ENCODE results near the gene IER5.

The IER5 gene

GRCh38 chr1:181079382-181079781 is 9.1 kb upstream of the IER5 start:
- no peak for TF ChIP-seq GABPA (IDR thresholded peaks at IDR 0.05; ENCODE audit: low read depth)
- TF ChIP-seq POLR2AphosphoS5 (IDR thresholded peaks at IDR 0.05; ENCODE audit: low read depth) = no peak
- TF ChIP-seq SPI1 (IDR thresholded peaks at IDR 0.05; ENCODE audit: borderline replicate concordance, low read depth) = no peak
- TF ChIP-seq, protein P1, sequence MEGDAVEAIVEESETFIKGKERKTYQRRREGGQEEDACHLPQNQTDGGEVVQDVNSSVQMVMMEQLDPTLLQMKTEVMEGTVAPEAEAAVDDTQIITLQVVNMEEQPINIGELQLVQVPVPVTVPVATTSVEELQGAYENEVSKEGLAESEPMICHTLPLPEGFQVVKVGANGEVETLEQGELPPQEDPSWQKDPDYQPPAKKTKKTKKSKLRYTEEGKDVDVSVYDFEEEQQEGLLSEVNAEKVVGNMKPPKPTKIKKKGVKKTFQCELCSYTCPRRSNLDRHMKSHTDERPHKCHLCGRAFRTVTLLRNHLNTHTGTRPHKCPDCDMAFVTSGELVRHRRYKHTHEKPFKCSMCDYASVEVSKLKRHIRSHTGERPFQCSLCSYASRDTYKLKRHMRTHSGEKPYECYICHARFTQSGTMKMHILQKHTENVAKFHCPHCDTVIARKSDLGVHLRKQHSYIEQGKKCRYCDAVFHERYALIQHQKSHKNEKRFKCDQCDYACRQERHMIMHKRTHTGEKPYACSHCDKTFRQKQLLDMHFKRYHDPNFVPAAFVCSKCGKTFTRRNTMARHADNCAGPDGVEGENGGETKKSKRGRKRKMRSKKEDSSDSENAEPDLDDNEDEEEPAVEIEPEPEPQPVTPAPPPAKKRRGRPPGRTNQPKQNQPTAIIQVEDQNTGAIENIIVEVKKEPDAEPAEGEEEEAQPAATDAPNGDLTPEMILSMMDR (IDR thresholded peaks at IDR 0.05; ENCODE audit: insufficient read depth, low read length) = no peak
- TF ChIP-seq REST (IDR thresholded peaks at IDR 0.05; ENCODE audit: insufficient replicate concordance, low read depth) = no peak
- Histone ChIP-seq H3K27ac (replicated peaks) (no peak overlapping the region), H3K4me3 (replicated peaks; ENCODE audit: insufficient read depth, low read length) (no peak overlapping the region), H3K27me3 (ENCODE audit: insufficient read depth, poor library complexity, severe bottlenecking) (no peaks in the 10 kb centered on the region)
- no peak for DNase-seq (ENCODE audit: low read depth in 1 of 2, low spot score in 1 of 2)

GRCh38 chr1:181079920-181080319 is 8.6 kb upstream of the IER5 start:
- no peak for DNase-seq (ENCODE audit: low read depth in 1 of 2, low spot score in 1 of 2)
- Histone ChIP-seq H3K27me3 (ENCODE audit: insufficient read depth, poor library complexity, severe bottlenecking) (no peaks in the 10 kb centered on the region), H3K27ac (replicated peaks) (no peak overlapping the region), H3K4me3 (replicated peaks; ENCODE audit: insufficient read depth, low read length) (no peak overlapping the region)
- TF ChIP-seq SPI1 (IDR thresholded peaks at IDR 0.05; ENCODE audit: borderline replicate concordance, low read depth) (no peak), REST (IDR thresholded peaks at IDR 0.05; ENCODE audit: insufficient replicate concordance, low read depth) (no peak), GABPA (IDR thresholded peaks at IDR 0.05; ENCODE audit: low read depth) (no peak), POLR2AphosphoS5 (IDR thresholded peaks at IDR 0.05; ENCODE audit: low read depth) (no peak)
- TF ChIP-seq, protein P1 (IDR thresholded peaks at IDR 0.05; ENCODE audit: insufficient read depth, low read length) = no peak

DNA sequence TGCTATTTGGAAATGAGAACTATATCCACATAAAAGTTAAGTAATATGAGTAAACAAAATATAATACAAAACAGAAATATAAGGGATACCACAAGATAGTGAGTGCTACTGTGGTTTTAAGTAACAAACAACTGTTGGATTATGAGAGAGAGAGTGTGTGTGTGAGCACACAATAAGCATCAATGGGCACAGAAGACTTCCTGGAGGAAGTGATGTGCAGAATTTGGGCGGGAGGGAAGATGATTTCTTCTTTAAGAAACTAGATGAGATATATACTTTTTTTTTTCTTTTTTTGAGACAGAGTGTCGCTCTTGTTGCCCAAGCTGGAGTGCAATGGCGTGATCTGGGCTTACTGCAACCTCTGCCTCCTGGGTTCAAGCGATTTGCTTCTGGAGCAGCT is 7.9 kb upstream of the IER5 start:
- H3K27me3 ChIP-seq (ENCODE audit: insufficient read depth, poor library complexity, severe bottlenecking) = no peaks in the 10 kb centered on the region
- H3K4me3 ChIP-seq (replicated peaks; ENCODE audit: insufficient read depth, low read length) = no peak overlapping the region
- no peak for DNase-seq (ENCODE audit: low read depth in 1 of 2, low spot score in 1 of 2)
- no peak for TF ChIP-seq POLR2AphosphoS5 (IDR thresholded peaks at IDR 0.05; ENCODE audit: low read depth)
- H3K27ac ChIP-seq (replicated peaks) = no peak overlapping the region

DNA sequence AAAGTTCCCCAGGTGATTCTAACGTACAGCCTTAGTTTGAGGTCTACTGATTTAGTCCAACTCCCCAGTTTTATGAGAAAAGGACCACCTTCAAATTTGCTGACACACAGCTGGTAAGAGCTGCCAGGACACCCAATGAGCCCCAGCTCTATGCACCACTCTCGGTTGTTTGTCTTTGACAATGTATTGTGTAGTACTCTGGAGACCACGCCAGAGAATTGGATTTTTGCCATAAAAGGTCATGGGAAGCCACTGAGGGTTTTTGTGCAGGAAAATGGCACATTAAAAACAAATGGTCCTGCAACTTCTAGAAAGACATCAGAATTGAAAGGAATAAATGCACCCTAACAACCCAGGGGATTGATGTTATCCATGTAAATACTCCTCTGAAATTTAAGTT is 7.1 kb upstream of the IER5 start:
- no peaks in the 10 kb centered on the region for H3K27me3 ChIP-seq (ENCODE audit: insufficient read depth, poor library complexity, severe bottlenecking)
- DNase-seq (ENCODE audit: low read depth in 1 of 2, low spot score in 1 of 2) = no peak

More for the DNA sequence above, 7.1 kb upstream of the IER5 start:
- TF ChIP-seq, protein P1 (IDR thresholded peaks at IDR 0.05; ENCODE audit: insufficient read depth, low read length) = no peak
- no peak for TF ChIP-seq SPI1 (IDR thresholded peaks at IDR 0.05; ENCODE audit: borderline replicate concordance, low read depth)
- no peak for TF ChIP-seq GABPA (IDR thresholded peaks at IDR 0.05; ENCODE audit: low read depth)
- no peak for TF ChIP-seq REST (IDR thresholded peaks at IDR 0.05; ENCODE audit: insufficient replicate concordance, low read depth)
- TF ChIP-seq POLR2AphosphoS5 (IDR thresholded peaks at IDR 0.05; ENCODE audit: low read depth) = no peak
- Histone ChIP-seq H3K4me3 (replicated peaks; ENCODE audit: insufficient read depth, low read length) (no peak overlapping the region), H3K27ac (replicated peaks) (no peak overlapping the region)

Measured in HL-60 (cell line).